Inferior parietal cortex (tissue), 1 donor: ENCODE measurements around the gene PLXNA4.
"Not testable (repeated sequence)": the region's sequence is repeated elsewhere in the genome, so short reads cannot be mapped to it uniquely, and the experiment has no call there.

Experiments
- DNase-seq: peaks from one replicate; pipeline ENCODE4 v3.0.0-alpha.2; 2016; ENCODE audit errors: extremely low spot score

The PLXNA4 gene

GRCh38 chr7:132415259-132415658 lies 161.0 kb downstream of the PLXNA4 start:
- DNase-seq: no peak

GRCh38 chr7:132414857-132415256 lies 161.4 kb downstream of the PLXNA4 start:
- no peak for DNase-seq

- peak; percentile 18 for DNase-seq
These were observed 163.8 kb downstream of the PLXNA4 start for GRCh38 chr7:132412435-132412834.

- DNase-seq: no peak
These were observed 165.3 kb downstream of the PLXNA4 start for GRCh38 chr7:132410861-132411541.

GRCh38 chr7:132410385-132410784 lies 165.9 kb downstream of the PLXNA4 start:
- DNase-seq: peak; percentile 25

GRCh38 chr7:132407764-132408163 lies 168.5 kb downstream of the PLXNA4 start:
- DNase-seq: no peak

GRCh38 chr7:132406039-132406438 lies 170.2 kb downstream of the PLXNA4 start:
- no peak for DNase-seq

GRCh38 chr7:132404261-132404660 lies 172.0 kb downstream of the PLXNA4 start:
- no peak for DNase-seq

GRCh38 chr7:132403465-132404110 lies 172.7 kb downstream of the PLXNA4 start:
- DNase-seq: no peak

- DNase-seq: no peak
These were observed 173.5 kb downstream of the PLXNA4 start for GRCh38 chr7:132402751-132403245.

- no peak for DNase-seq
These were observed 174.2 kb downstream of the PLXNA4 start for GRCh38 chr7:132402096-132402495.

- DNase-seq: peak; percentile 58
These were observed 175.6 kb downstream of the PLXNA4 start for GRCh38 chr7:132400561-132401142.

GRCh38 chr7:132399367-132399766 lies 176.9 kb downstream of the PLXNA4 start:
- DNase-seq: no peak

GRCh38 chr7:132398253-132398925 lies 177.9 kb downstream of the PLXNA4 start:
- DNase-seq: no peak

GRCh38 chr7:132397070-132397469 lies 179.2 kb downstream of the PLXNA4 start:
- DNase-seq: peak; percentile 24

GRCh38 chr7:132395361-132395760 lies 180.9 kb downstream of the PLXNA4 start:
- DNase-seq: no peak

- no peak for DNase-seq
These were observed 181.7 kb downstream of the PLXNA4 start for GRCh38 chr7:132394283-132395198.

GRCh38 chr7:132393789-132394261 lies 182.4 kb downstream of the PLXNA4 start:
- no peak for DNase-seq

GRCh38 chr7:132392713-132393112 lies 183.6 kb downstream of the PLXNA4 start:
- no peak for DNase-seq

- DNase-seq: no peak
These were observed 185.6 kb downstream of the PLXNA4 start for GRCh38 chr7:132390705-132391104.

GRCh38 chr7:132390049-132390448 lies 186.2 kb downstream of the PLXNA4 start:
- not testable (repeated sequence) for DNase-seq
